GM12878 (cell line): ENCODE results near the gene IFNG-AS1. TPM values are rescaled to one million over a fixed set of nuclear protein-coding genes. Genes with fewer than 3 reads are reported as not detected.

ENCODE experiments used
- ATAC-seq: fragments of 200-7000 bp; cut with Tn5 transposase; 3 replicates; pipeline ENCODE4 v1.9.1; 2020; ENCODE audit warnings: mild to moderate bottlenecking, moderate library complexity
- BruUV-seq: library from RNA; stranded (reverse); fragments of 400-500 nt; replicated peaks from 2 replicates; lab custom pipeline; 2021; lab: Mats Ljungman, UMichigan
- CTCF ChIA-PET: fragments of 300-600 bp; sonication (Branson Sonifier 250); formaldehyde crosslinking; extraction: SDS; loops from one replicate; lab custom pipeline; 2021; ENCODE audit warnings: inconsistent platforms; lab: Yijun Ruan, JAX
- POLR2A ChIA-PET: fragments of 350-600 bp; formaldehyde crosslinking; extraction: SDS; loops from one replicate; lab custom pipeline; 2021; ENCODE audit warnings: inconsistent platforms; lab: Charles Lee
- RAD21 ChIA-PET: fragments of 300-600 bp; sonication (Branson Sonifier 250); formaldehyde crosslinking; loops from one replicate; lab custom pipeline; 2023; ENCODE audit warnings: antibody characterized with exemption; ENCODE audit not compliant: unreplicated experiment; lab: Charles Lee
- SMC1A ChIA-PET: fragments of 300-600 bp; sonication (Branson Sonifier 250); formaldehyde crosslinking; loops from one replicate; lab custom pipeline; 2023; ENCODE audit not compliant: unreplicated experiment, uncharacterized antibody; lab: Charles Lee
- DNase-seq: peaks from one replicate; pipeline ENCODE4 v3.0.0-alpha.2; 2011; ENCODE audit warnings: low read depth, low spot score
- FAIRE-seq: peaks from 3 replicates; lab custom pipeline; 2011; peaks lifted over from hg19 to GRCh38; lab: Jason Lieb, UNC
- H2AFZ ChIP-seq: 2 replicates; pipeline ENCODE4 v1.6.0; 2011; ENCODE audit warnings: low read depth, low read length, control low read depth; ENCODE audit not compliant: control insufficient read depth
- H3K27ac ChIP-seq: 2 replicates; pipeline ENCODE4 v1.5.1; 2011; ENCODE audit warnings: control low read depth; ENCODE audit not compliant: control insufficient read depth, insufficient read depth
- H3K27me3 ChIP-seq, 2 experiments: replicated peaks in 1 of 2; 2 replicates each; pipeline versions ENCODE4 v1.6.0 to v1.6.1; 2011; ENCODE audit warnings: low read length in 1 of 2; ENCODE audit not compliant: control insufficient read depth in 2 of 2, insufficient read depth in 2 of 2
- H3K36me3 ChIP-seq, 2 experiments: 2 replicates each; pipeline ENCODE4 v1.5.1; 2011; ENCODE audit warnings: low read length in 1 of 2; ENCODE audit not compliant: control insufficient read depth in 2 of 2, insufficient read depth in 2 of 2
- H3K4me1 ChIP-seq: 2 replicates; pipeline ENCODE4 v1.6.1; 2011; ENCODE audit warnings: mild to moderate bottlenecking, low read length, moderate library complexity, mixed read lengths; ENCODE audit not compliant: control insufficient read depth, insufficient read depth
- H3K4me2 ChIP-seq: 2 replicates; pipeline ENCODE4 v1.6.0; 2011; ENCODE audit warnings: control low read depth; ENCODE audit not compliant: control insufficient read depth, insufficient read depth
- H3K4me3 ChIP-seq: fragments of 200-600 bp; sonication (generic); 2 replicates; pipeline ENCODE4 v1.5.1; 2016
- H3K79me2 ChIP-seq: 2 replicates; pipeline ENCODE4 v1.6.0; 2011; ENCODE audit warnings: low read length; ENCODE audit not compliant: control insufficient read depth, insufficient read depth
- H3K9ac ChIP-seq: 2 replicates; pipeline ENCODE4 v1.8.0; 2011; ENCODE audit warnings: low read length, control low read depth, mixed read lengths; ENCODE audit not compliant: control insufficient read depth, insufficient read depth
- H3K9me3 ChIP-seq: replicated peaks from 3 replicates; pipeline ENCODE4 v1.5.1; 2011; ENCODE audit warnings: mild to moderate bottlenecking, low read length; ENCODE audit not compliant: control insufficient read depth, insufficient read depth
- H4K20me1 ChIP-seq: 2 replicates; pipeline ENCODE4 v1.6.0; 2011; ENCODE audit not compliant: control insufficient read depth, insufficient read depth
- ASH2L ChIP-seq: fragments of 300-600, 200-600 bp; sonication (generic); IDR thresholded peaks from 2 replicates; pipeline ENCODE4 v1.6.1; 2017; ENCODE audit warnings: low read depth, mild to moderate bottlenecking, borderline replicate concordance
- BRCA1 ChIP-seq: IDR thresholded peaks from 2 replicates; pipeline ENCODE4 v1.6.1; 2011; ENCODE audit warnings: low read depth, low read length, improper control_type of control experiment
- E2F8 ChIP-seq: fragments of 450-650 bp; IDR thresholded peaks from 2 replicates; pipeline ENCODE4 v1.6.1; 2018; ENCODE audit warnings: mild to moderate bottlenecking, low read depth, moderate library complexity; ENCODE audit not compliant: partially characterized antibody
- JUNB ChIP-seq: IDR thresholded peaks from 2 replicates; pipeline ENCODE4 v1.6.1; 2016; ENCODE audit warnings: antibody characterized with exemption, mild to moderate bottlenecking
- NR2C1 ChIP-seq: fragments of 450-650 bp; IDR thresholded peaks from 2 replicates; pipeline ENCODE4 v1.6.1; 2017; ENCODE audit warnings: antibody characterized with exemption, mild to moderate bottlenecking, moderate library complexity
- RELA ChIP-seq: fragments of 450-650 bp; IDR thresholded peaks from 2 replicates; pipeline ENCODE4 v1.8.0; 2014; ENCODE audit warnings: borderline replicate concordance; ENCODE audit not compliant: partially characterized antibody
- SMAD1 ChIP-seq: fragments of 450-650 bp; IDR thresholded peaks from 2 replicates; pipeline ENCODE4 v1.6.1; 2018; ENCODE audit warnings: mild to moderate bottlenecking, low read depth; ENCODE audit not compliant: partially characterized antibody
- SPI1 ChIP-seq: IDR thresholded peaks from 2 replicates; pipeline ENCODE4 v1.6.1; 2011; ENCODE audit warnings: low read depth, mild to moderate bottlenecking, low read length, moderate library complexity, borderline replicate concordance; ENCODE audit not compliant: insufficient read depth
- TCF7 ChIP-seq: IDR thresholded peaks from 2 replicates; pipeline ENCODE4 v1.6.1; 2014; ENCODE audit warnings: antibody characterized with exemption, borderline replicate concordance
- ZNF24 ChIP-seq: fragments of 450-650 bp; IDR thresholded peaks from 2 replicates; pipeline ENCODE4 v1.6.1; 2017; ENCODE audit warnings: antibody characterized with exemption, mild to moderate bottlenecking
- WGBS: methylation state at CpG from one replicate; pipeline ENCODE4 v1.1.6; 2016; ENCODE audit warnings: low lambda C conversion rate; ENCODE audit not compliant: insufficient replicate concordance, insufficient coverage; ENCODE audit errors: missing lambda C conversion rate; 5-methylcytosine and 5-hydroxymethylcytosine counted together
- in situ Hi-C: fragments of 300-500 bp; cut with MboI; formaldehyde crosslinking; loops from 9 replicates; pipeline ENCODE4 v1.14.3; 2018; ENCODE audit warnings: mixed read lengths
- intact Hi-C: fragments of 100-400 bp; cut with micrococcal nuclease; formaldehyde crosslinking; loops from one replicate; pipeline ENCODE4 v1.14.2; 2022; ENCODE audit not compliant: unreplicated experiment
- polyA plus RNA-seq, 11 experiments: library from polyadenylated mRNA; depleted of rRNA in 4 of 11; unstranded in 6 of 11; stranded (reverse) in 5 of 11; fragments of >200 nt; fragmentation: Nextera tagmentation in 4 of 11; fragmentation: Illumina TruSeq in 1 of 11; extraction: Ambion mirVana in 4 of 11; extraction: Trizol in 1 of 11; gene quantifications; 1 replicate in 1 of 11; 2 replicates in 10 of 11; pipeline versions ENCODE4 v1.2.1 to v1.2.3, GENCODE V29; 2011 to 2016; ENCODE audit warnings: inconsistent platforms in 2 of 11, missing spikeins in 2 of 11, low read depth in 1 of 11
- total RNA-seq, 4 experiments: library from RNA; depleted of rRNA in 3 of 4; stranded (reverse); fragments of >200 nt in 3 of 4; fragmentation: Illumina TruSeq in 1 of 4; extraction: Trizol in 1 of 4; gene quantifications; 2 replicates each; pipeline versions ENCODE4 v1.2.1 to v1.2.3, GENCODE V29; 2013 to 2021

IFNG-AS1 gene
- total and polyA plus RNA-seq, 10 of the 15 experiments (the other 5 are each of a cell fraction or from before 2014, with no cell fraction given): 0.40 to 1.9 (median 1.3) TPM

GRCh38 chr12:67940780-67941243, 48.4 kb upstream of the IFNG-AS1 start:
- H3K9ac ChIP-seq: no peak overlapping the region
- POLR2A ChIA-PET: interaction anchor here (1.0 kb wide), 1 partner anchor 584 kb away, joined by 3 read pairs; no protein-coding TSS in a partner anchor
- DNase-seq (no peak), ATAC-seq (no peak), FAIRE-seq (no peak)
- H3K4me1 ChIP-seq: no peaks in the 10 kb centered on the region
- no peak overlapping the region for H3K4me2 ChIP-seq
- H2AFZ ChIP-seq: no peak overlapping the region
- H3K4me3 ChIP-seq: no peak overlapping the region
- peaks cover 0 to 2% of the 10 kb centered on the region in 2 experiments; a peak in 2 of 4 replicates for H3K27me3 ChIP-seq
- no peaks in the 10 kb centered on the region for H3K9me3 ChIP-seq
- TF ChIP-seq SMAD1 (no peak), TCF7 (no peak), NR2C1 (no peak), E2F8 (no peak), ASH2L (no peak), ZNF24 (no peak), SPI1 (no peak), BRCA1 (no peak), JUNB (no peak), RELA (no peak)
- RAD21 ChIA-PET: interaction anchor here (3.9 kb wide), 1 partner anchor 586 kb away, joined by 63 read pairs; no protein-coding TSS in a partner anchor
- H4K20me1 ChIP-seq: no peaks in the 10 kb centered on the region
- CTCF ChIA-PET: interaction anchor here (0.6 to 6.9 kb wide), 6 partner anchors 10 to 780 kb away, joined by 3 to 115 read pairs (median 5); partner anchors contain the start of gene DYRK2
- no peaks in the 10 kb centered on the region for H3K36me3 ChIP-seq
- WGBS: 100% methylated on average over 3 of the region's 3 CpGs
- no TSS peak for BruUV-seq
- intact Hi-C loops (no loop called here), in situ Hi-C loops (loop anchor here (5.0 to 10.0 kb wide), 2 partner anchors 496 to 584 kb away; no protein-coding TSS in a partner anchor)
- H3K79me2 ChIP-seq: no peaks in the 10 kb centered on the region
- SMC1A ChIA-PET: interaction anchor here (0.7 to 6.6 kb wide), 6 partner anchors 16 to 753 kb away, joined by 3 to 77 read pairs (median 3); no protein-coding TSS in a partner anchor
- no peak overlapping the region for H3K27ac ChIP-seq
